Measurements from ENCODE around the gene SNTG2. TPM values are rescaled to one million over a fixed set of nuclear protein-coding genes. Genes with fewer than 3 reads are reported as not detected.

The SNTG2 gene
- total and polyA plus RNA-seq, 2 of the 13 experiments (the other 11 are each of a cell fraction or from before 2014, with no cell fraction given) = not detected

GRCh38 chr2:1129982-1130381, 179.3 kb downstream of the SNTG2 start (continued):
- no peak for TF ChIP-seq ZFP91 (CRISPR knock-in tag; IDR thresholded peaks at IDR 0.05; ENCODE audit: borderline replicate concordance)
- no peak for TF ChIP-seq SP5 (CRISPR knock-in tag; IDR thresholded peaks at IDR 0.05; ENCODE audit: borderline replicate concordance, low read depth)
- no peak for TF ChIP-seq KMT2B (CRISPR knock-in tag; IDR thresholded peaks at IDR 0.05)
- no peak for TF ChIP-seq HIVEP1 (CRISPR knock-in tag; IDR thresholded peaks at IDR 0.05)
- no peak for TF ChIP-seq PPARG (CRISPR knock-in tag; conservative IDR thresholded peaks at IDR 0.05)
- TF ChIP-seq CHD4 (IDR thresholded peaks at IDR 0.05; ENCODE audit: borderline replicate concordance, low read length) = no peak
- no peak for TF ChIP-seq PRDM15 (CRISPR knock-in tag; IDR thresholded peaks at IDR 0.05)

- BruUV-seq (replicated peaks) = no TSS peak
- 0% methylated on average over 2 of the region's 2 CpGs for WGBS (ENCODE audit: low lambda C conversion rate)
- no peak overlapping the region for H3K4me3 ChIP-seq (replicated peaks in 1 of 3; ENCODE audit: insufficient read depth in 1 of 3, low read depth in 2 of 3, low read length in 3 of 3)
- H3K27me3 ChIP-seq (ENCODE audit: control insufficient read depth in 1 of 2, insufficient read depth in 2 of 2, low read length in 2 of 2) = no peaks in the 10 kb centered on the region
- H3K79me2 ChIP-seq (ENCODE audit: insufficient read depth, low read length) = no peaks in the 10 kb centered on the region
- H3K9ac ChIP-seq (ENCODE audit: insufficient read depth, low read depth, low read length) = no peak overlapping the region
- CTCF ChIA-PET (ENCODE audit: low intra/inter-chr PET ratio, low total read pairs) = no interaction called here
- FAIRE-seq (no peak), DNase-seq (ENCODE audit: low spot score) (no peak), ATAC-seq (no peak)
- no peaks in the 10 kb centered on the region for H3K9me3 ChIP-seq (ENCODE audit: low read length)
- H3K4me1 ChIP-seq (ENCODE audit: insufficient read depth, low read length) = no peaks in the 10 kb centered on the region
- H3K4me2 ChIP-seq (ENCODE audit: low read depth, low read length) = no peak overlapping the region
- in situ Hi-C loops (cut with HindIII; ENCODE audit: extremely low pct_ligation_motif_present, low pct_unique_long_range_greater_than_20kb) = loop anchor here (25.0 kb wide), 2 partner anchors 406 to 419 kb away; no protein-coding TSS in a partner anchor
- H4K20me1 ChIP-seq (ENCODE audit: insufficient read depth, low read length) = no peaks in the 10 kb centered on the region
- no peak overlapping the region for H2AFZ ChIP-seq (ENCODE audit: low read length)
- H3K36me3 ChIP-seq (replicated peaks in 1 of 2; ENCODE audit: control insufficient read depth in 1 of 2, insufficient read depth in 2 of 2, low read length in 2 of 2) = no peaks in the 10 kb centered on the region
- intact Hi-C loops (cut with micrococcal nuclease; ENCODE audit: unreplicated experiment) = no loop called here
- POLR2A ChIA-PET = no interaction called here
- no peak overlapping the region for H3K27ac ChIP-seq (ENCODE audit: extremely low read length, insufficient read depth, low read length)
- TF ChIP-seq RBAK (CRISPR knock-in tag; IDR thresholded peaks at IDR 0.05) (no peak), NKX3-1 (CRISPR knock-in tag; IDR thresholded peaks at IDR 0.05) (no peak), ZNF432 (CRISPR knock-in tag; IDR thresholded peaks at IDR 0.05; ENCODE audit: borderline replicate concordance) (no peak), PAX8 (CRISPR knock-in tag; IDR thresholded peaks at IDR 0.05; ENCODE audit: borderline replicate concordance) (no peak)
Measured at GRCh38 chr2:1130922-1131321, 180.3 kb downstream of the SNTG2 start.
